Retina (tissue), 1 donor: ENCODE measurements around the gene RAF1.
"Not testable (repeated sequence)": the region's sequence is repeated elsewhere in the genome, so short reads cannot be mapped to it uniquely, and the experiment has no call there.

Experiments
- DNase-seq: peaks from one replicate; pipeline ENCODE4 v3.0.0-alpha.2; 2016

The RAF1 gene

DNA sequence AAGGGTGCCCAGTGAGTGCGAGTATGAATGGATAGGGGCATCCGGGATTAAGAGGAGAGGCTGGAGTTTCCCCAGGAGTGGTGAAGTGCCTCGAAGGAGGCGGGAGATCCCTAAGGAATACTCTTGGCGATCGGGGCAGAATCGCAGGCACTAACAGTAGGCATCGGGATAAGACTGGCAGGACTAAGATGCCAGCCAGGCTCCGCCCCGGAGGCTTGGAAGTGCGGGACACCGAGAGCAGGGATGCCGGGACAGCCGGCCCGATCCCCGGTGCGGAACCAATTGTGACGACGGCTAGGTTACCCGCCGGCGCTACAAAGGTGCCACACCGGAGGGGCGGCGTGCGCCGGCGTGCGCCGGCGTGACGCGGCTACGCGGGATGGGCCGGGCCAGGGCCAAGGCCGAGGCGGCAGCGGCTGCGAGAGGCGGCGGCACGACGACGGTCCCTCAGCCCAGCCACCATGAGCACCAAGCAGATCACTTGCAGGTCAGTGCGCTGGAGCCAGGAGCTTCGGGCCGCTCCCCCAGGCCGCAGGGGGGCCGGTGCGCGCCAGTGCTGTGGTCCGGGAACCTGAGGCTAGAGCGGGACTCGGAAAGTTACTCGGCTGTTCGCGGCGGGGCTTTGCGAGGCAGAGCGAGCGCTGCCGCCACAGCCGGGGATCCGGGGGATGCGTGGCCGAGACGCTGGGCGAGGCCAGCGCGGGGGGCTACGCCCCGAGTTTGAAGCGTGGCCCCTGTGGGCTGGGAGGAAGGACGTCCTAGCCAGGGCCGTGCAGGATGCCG is 107.0 kb downstream of the RAF1 start, which contains the start of gene MKRN2:
Gene MKRN2 (plus strand): TSS at position 398 of the 783 bp plus-strand sequence. CDS start 64 bp downstream, at position 462.
- DNase-seq, result peak; percentile 97

DNA sequence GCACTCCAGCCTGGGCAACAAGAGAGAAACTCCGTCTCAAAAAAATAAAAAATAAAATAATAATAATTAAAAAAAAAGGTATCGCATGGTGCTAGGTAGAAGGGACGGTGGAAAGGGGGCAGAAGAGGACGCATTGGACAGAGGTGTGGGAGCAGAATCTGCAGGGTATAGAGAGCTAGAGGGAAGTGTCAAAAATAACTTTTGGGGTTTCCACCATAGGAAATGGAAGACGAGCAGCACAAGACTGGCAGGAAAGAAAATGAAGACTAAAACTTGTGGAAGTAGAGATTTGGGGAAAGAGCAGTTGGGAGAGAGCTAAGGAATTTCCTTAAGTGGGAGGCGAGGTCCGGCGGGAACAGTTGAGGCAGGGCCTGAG is 107.6 kb downstream of the RAF1 start:
- DNase-seq, result peak; percentile 5

DNA sequence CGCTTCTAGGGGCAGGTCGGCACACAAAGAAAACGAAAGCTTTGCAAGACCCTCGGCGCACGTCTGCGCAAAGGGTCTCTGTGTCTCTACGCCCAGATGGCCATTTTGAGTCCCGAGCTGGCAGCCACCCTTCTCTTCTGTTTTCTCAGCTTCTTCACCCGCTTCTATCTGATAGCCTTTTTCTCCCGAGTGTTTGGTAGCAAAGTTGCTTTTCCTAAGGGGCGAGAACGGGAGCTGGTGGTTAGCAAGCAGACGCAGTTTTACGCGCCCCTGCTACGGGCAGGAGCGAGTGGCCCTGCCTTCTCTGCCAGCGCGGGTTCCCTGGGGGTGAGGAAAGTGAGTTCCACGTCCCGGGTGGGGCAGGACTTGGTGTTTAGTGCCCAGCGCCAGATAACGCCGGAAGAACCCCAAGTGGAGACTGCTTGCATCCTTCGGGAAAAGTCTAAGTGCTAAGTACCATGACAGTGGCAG is 110.0 kb downstream of the RAF1 start:
- DNase-seq, result peak; percentile 85

DNA sequence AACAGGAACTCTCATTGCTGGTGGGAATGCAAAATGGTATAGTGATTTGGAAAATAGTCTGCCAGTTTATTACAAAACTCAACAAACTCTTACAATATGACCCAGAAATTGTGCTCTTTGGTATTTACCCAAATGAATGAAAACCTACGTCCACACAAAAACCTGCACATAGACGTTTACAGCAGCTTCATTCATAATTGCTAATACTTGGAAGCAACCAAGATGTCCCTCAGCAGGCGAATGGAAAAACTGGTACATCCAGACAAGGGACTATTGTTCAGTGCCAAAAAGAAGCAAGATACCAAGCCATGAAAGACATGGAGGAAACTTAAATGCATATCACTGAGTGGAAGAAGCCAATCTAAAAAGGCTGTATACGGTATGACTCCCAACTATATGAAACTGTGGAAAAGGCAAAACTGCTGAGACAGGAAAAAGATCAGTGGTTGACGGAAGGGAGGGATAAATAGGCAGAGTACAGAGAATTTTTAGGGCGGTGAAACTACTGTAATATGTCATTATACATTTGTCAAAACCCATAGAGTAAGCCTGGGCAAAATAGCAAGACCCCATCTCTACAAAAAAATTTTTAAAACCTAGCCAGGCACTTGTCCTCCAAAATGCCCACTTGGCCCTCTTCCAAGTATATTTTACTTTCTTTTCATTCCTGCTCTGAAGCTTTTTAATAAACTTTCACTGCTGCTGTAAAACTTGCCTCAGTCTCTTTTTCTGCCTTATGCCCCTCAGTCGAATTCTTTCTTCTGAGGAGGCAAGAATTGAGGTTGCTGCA is 113.8 kb downstream of the RAF1 start:
- DNase-seq, result no peak

DNA sequence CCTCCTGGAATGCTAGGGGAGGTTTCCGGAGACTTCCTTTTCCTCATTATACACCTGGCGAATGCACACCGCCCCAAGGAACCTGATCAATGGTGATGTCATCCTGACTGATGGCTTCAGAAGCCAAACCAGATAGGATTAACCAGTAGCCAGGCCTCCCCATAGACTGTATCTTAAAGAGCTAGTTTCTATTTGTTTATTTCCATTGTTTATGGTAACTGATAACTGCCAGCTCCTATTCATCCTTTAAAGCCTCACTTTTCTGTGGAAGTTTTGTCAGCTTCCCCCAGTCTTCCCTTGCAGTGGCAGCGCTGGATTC is 118.5 kb downstream of the RAF1 start, which contains the start of gene MKRN2OS:
Gene MKRN2OS (minus strand): TSS at position 27 of the 319 bp plus-strand sequence. CDS start 35 bp downstream, outside the sequence.
- no peak for DNase-seq

DNA sequence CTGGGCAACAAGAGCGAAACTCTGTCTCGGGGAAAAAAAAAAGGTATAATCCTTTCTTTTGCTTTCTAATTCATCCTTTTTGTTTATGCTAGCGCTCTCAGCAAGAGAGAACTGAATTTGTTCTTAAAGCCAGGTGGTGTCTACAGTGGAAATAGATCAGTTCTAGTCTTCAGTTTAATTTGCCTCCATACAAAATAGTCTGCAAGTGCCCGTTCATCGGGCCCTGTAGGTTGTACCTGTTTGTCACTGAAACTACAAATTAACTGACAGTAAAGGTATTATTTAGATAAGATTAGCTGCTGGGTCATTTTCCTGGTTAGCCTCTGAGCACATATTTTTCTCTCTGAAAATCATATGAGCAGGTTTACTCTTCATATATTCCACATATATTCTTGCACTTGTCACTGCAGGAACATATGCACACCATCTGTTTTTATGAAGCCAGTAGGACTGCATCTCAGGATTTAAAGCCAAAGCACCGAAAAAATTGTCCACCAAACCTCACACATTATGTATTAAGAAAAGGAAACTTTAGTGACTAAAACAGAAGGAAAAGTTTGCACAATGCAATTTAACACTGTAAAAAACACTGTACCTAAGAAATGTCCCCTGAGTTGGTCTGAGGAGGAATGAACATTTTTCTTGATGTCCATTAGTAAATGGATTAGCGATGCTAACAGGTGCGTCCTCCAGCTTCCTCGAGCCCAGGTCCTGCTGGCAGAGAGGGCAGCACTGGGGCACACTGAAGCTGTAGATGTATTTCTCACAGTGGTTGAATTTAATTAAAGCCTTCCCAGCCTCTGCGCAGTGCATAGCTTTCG is 119.1 kb downstream of the RAF1 start:
- DNase-seq, result no peak

DNA sequence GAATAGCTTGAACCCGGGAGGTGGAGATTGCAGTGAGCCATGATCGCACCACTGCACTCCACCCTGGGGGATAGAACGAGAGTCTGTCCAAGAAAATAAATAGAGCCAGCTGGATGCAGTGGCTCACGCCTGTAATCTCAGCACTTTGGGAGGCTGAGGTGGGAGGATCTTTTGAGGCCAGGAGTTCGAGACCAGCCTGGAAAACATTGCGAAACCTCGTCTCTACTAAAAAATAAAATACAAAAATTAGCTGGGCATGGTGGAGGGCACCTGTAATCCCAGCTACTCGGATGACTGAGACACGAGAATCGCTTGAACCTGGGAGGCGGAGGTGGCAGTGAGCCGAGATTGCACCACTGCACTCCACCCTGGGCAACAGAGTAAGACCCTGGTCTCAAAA is 120.4 kb downstream of the RAF1 start:
- DNase-seq, result not testable (repeated sequence)

DNA sequence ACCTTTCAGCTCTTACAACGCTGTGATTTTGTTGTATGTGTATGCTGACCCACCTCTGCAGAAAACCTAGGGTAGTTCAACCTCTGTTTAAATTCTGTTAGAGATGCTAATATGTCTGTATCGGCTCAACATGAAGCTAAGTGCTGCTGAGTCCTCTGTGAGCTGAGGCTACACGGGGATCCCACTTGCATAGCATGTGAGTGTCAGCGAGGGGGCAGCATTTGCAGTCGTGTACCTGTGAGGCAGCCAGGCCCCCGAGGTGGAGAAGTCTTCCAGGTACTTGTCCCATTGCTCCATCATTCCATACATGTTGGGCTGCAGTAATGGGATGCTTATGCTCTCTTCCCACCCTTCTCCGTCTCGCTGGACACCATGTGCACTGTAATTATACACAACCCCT is 122.3 kb downstream of the RAF1 start:
- DNase-seq, result no peak

DNA sequence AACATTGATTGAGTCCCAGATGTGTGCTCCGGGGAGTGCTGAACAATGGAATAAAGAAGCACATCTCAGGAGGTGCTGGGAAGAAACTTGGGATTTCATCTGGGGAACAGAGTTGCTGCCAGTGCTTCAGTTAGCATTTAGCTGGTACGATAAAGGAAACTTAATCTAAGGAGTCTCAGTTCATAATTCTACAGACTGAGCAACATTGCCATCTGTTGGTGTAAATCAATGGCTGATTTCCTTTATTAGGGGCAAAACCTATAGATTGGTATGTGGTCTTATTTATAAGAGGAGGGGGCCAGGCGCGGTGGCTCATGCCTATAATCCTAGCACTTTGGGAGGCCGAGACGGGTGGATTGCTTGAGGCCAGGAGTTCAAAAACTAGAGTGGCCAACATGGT is 127.5 kb downstream of the RAF1 start:
- DNase-seq, result no peak
